Hepatocyte (in vitro differentiated cells): ENCODE results near the gene XPR1.

Experiments used
- EZH2 ChIP-seq: fragments of 200-600 bp; sonication (generic); IDR thresholded peaks from 2 replicates; pipeline ENCODE4 v1.6.1; 2016; ENCODE audit warnings: antibody characterized with exemption, mild to moderate bottlenecking, borderline replicate concordance
- EZH2phosphoT487 ChIP-seq: fragments of 200-600 bp; sonication (generic); IDR thresholded peaks from one replicate; pipeline ENCODE4 v1.6.1; 2018; ENCODE audit warnings: antibody characterized with exemption, mild to moderate bottlenecking, low read depth, moderate library complexity; ENCODE audit not compliant: unreplicated experiment, severe bottlenecking
- TF ChIP-seq, protein P1 (sequence below): fragments of 200-600 bp; sonication (generic); IDR thresholded peaks from 2 replicates; pipeline ENCODE4 v1.5.1; 2016; ENCODE audit warnings: antibody characterized with exemption, mild to moderate bottlenecking; ENCODE audit not compliant: poor library complexity

DNA sequence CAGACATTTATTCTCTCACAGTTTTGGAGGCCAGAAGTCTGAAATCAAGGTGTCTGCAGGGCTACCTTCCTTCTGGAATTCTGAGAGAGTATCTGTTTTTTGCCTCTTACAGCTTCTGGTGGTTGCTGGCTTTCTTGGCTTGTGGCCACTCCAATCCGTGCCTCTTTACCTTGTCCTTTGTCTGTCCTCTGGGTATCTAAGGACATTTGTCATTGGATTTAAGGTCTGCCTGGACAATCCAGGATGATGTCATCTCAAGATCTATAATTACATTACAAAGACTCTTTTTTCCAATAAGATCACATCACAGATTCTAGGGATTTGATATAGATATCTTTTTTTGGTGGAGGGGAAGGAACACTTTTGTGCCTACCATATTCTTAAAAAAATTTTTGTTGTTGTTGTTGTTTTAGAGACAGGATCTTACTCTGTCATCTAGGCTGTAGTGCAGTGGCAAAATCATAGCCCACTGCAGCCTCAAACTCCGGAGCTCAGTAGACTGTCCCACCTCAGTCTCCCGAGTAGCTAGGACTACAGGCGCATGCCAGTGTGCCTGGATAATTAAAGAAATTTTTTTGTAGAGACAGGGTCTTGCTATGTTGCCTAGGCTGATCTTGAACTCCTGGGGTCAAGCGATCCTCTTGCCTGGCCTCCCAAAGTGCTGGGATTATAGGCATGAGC lies 61.9 kb downstream of the XPR1 start:
- TF ChIP-seq, protein P1, sequence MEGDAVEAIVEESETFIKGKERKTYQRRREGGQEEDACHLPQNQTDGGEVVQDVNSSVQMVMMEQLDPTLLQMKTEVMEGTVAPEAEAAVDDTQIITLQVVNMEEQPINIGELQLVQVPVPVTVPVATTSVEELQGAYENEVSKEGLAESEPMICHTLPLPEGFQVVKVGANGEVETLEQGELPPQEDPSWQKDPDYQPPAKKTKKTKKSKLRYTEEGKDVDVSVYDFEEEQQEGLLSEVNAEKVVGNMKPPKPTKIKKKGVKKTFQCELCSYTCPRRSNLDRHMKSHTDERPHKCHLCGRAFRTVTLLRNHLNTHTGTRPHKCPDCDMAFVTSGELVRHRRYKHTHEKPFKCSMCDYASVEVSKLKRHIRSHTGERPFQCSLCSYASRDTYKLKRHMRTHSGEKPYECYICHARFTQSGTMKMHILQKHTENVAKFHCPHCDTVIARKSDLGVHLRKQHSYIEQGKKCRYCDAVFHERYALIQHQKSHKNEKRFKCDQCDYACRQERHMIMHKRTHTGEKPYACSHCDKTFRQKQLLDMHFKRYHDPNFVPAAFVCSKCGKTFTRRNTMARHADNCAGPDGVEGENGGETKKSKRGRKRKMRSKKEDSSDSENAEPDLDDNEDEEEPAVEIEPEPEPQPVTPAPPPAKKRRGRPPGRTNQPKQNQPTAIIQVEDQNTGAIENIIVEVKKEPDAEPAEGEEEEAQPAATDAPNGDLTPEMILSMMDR, result no peak
- no peak for TF ChIP-seq EZH2
- no peak for TF ChIP-seq EZH2phosphoT487
